ENCODE data around the gene CCDC196. TPM values are rescaled to one million over a fixed set of nuclear protein-coding genes. Genes with fewer than 3 reads are reported as not detected.
"Not testable (repeated sequence)": the region's sequence is repeated elsewhere in the genome, so short reads cannot be mapped to it uniquely, and the experiment has no call there.

The CCDC196 gene
- total RNA-seq, 1 experiment from 2014 or later: not detected

DNA sequence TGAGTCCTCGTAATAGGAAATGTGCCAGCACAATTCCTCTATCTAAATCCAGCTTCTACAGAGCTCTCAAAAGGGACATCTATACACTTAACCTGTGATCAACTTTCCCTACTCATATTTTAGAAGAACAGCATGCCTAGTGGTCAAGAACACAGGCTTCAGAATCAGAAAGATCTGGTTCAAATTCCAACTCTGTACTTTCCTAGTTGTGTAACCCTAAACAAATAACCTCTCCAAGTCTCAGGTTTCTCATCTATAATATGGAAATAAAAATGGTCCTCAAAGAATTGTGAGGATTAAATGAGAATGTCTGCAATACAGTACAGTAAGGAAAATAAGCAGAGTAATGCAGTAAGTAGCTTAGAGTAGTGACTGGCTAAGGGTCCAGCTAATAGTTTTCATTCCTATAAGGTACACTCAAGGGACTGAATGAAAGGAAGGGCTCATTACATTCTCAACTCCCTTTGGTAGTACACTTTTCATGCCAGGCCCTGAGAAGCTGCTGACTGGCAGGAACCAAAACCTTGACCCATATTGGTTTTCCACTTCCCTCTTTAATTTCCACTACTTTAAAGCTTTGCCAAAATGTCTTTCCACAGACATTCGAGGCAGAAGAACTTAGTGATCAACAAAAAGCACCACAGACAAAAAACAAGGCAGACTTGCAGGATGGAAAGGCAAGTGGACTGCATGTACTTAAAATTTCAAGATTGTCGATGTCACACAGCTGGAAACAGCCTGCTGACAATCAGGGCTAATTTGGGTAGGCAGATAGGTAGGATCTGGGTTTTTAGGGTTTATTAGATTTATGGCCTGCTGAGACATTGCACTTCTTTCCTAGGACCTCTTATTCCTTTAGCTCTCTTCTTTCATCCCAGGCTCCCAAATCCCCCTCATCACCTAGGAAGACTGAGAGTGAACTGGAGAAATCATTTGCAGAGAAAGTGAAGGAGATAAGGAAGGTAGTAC lies 4.3 kb downstream of the CCDC196 start:
- DNase-seq (ENCODE audit: low read depth): no peak
- in situ Hi-C loops (cut with HindIII; ENCODE audit: low pct_unique_long_range_greater_than_20kb, low sequenced_read_pairs): no loop called here

- in situ Hi-C loops (cut with HindIII; ENCODE audit: low pct_unique_long_range_greater_than_20kb, low sequenced_read_pairs): no loop called here
- DNase-seq (ENCODE audit: low read depth): no peak
Measured at GRCh38 chr14:66493750-66494149, 7.6 kb downstream of the CCDC196 start.

GRCh38 chr14:66495218-66496098 lies 9.3 kb downstream of the CCDC196 start:
- peak; percentile 37 for DNase-seq (ENCODE audit: low read depth)
- in situ Hi-C loops (cut with HindIII; ENCODE audit: low pct_unique_long_range_greater_than_20kb, low sequenced_read_pairs): no loop called here

- in situ Hi-C loops (cut with HindIII; ENCODE audit: low pct_unique_long_range_greater_than_20kb, low sequenced_read_pairs): no loop called here
- no peak for DNase-seq (ENCODE audit: low read depth)
Measured at GRCh38 chr14:66496188-66496807, 10.1 kb downstream of the CCDC196 start.

DNA sequence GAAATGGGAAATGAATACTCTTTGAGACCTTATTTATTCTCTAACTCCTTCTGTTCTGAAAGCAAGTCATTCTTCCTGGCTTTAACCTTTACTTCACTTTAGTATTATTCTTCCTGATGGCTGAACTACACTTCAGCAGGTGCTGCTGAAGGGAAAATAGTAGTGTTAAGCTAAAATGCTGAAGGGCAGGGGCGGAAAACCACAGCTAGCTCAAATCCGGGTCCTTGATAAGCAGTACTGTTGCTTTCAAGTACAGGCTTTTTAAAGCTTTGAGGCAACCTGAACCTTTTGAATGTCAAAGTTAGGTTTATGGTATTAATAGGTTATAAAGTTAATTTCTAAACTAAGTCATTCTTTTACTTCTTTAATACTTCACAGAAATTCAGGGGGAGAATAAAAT lies 10.7 kb downstream of the CCDC196 start:
- in situ Hi-C loops (cut with HindIII; ENCODE audit: low pct_unique_long_range_greater_than_20kb, low sequenced_read_pairs): no loop called here
- DNase-seq (ENCODE audit: low read depth): no peak

- in situ Hi-C loops (cut with HindIII; ENCODE audit: low pct_unique_long_range_greater_than_20kb, low sequenced_read_pairs): no loop called here
- DNase-seq (ENCODE audit: low read depth): no peak
Measured at GRCh38 chr14:66498311-66498710, 12.1 kb downstream of the CCDC196 start.

DNA sequence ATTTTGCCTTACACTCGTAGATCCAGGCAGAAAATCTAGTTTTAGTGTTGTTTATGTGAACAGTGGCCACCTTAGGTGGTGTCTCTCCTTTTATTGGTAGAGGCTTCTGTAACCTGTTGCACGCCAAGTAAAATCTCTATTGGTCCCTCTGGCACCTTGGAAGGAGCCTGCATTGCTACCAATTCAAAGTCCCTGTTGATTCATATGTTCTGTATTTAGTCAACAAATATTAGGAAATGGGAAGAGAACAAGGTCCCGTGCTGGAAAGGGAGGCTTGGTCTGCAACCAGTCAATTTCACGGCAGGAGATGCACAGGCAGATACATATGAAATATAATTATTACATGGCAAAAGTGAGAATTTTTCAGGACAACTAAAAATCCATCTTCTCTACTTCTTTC lies 15.4 kb downstream of the CCDC196 start:
- no peak for DNase-seq (ENCODE audit: low read depth)
- in situ Hi-C loops (cut with HindIII; ENCODE audit: low pct_unique_long_range_greater_than_20kb, low sequenced_read_pairs): no loop called here

DNA sequence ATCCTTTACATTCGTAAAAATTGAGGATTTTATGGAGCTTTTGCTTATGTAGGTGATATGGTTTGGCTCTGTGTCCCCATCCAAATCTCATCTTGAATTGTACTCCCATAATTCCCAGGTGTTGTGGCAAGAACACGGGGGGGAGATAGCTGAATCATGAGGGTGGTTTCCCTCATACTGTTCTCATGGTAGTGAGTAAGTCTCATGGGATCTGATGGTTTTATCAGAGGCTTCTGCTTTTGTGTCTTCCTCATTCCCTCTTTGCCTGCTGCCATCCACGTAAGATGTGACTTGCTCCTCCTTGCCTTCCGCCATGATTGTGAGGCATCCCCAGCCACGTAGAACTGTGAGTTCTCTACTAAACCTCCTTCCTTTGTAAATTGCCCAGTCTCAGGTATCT lies 16.7 kb downstream of the CCDC196 start:
- in situ Hi-C loops (cut with HindIII; ENCODE audit: low pct_unique_long_range_greater_than_20kb, low sequenced_read_pairs): not testable (repeated sequence)

GRCh38 chr14:66503532-66503931 lies 17.4 kb downstream of the CCDC196 start:
- peak; percentile 25 for DNase-seq (ENCODE audit: low read depth)
- in situ Hi-C loops (cut with HindIII; ENCODE audit: low pct_unique_long_range_greater_than_20kb, low sequenced_read_pairs): no loop called here

More for the DNA sequence above, 16.7 kb downstream of the CCDC196 start:
- not testable (repeated sequence) for DNase-seq (ENCODE audit: low read depth)

GRCh38 chr14:66507181-66507721 lies 21.1 kb downstream of the CCDC196 start:
- peak; percentile 14 for DNase-seq (ENCODE audit: low read depth)
- in situ Hi-C loops (cut with HindIII; ENCODE audit: low pct_unique_long_range_greater_than_20kb, low sequenced_read_pairs): no loop called here

DNA sequence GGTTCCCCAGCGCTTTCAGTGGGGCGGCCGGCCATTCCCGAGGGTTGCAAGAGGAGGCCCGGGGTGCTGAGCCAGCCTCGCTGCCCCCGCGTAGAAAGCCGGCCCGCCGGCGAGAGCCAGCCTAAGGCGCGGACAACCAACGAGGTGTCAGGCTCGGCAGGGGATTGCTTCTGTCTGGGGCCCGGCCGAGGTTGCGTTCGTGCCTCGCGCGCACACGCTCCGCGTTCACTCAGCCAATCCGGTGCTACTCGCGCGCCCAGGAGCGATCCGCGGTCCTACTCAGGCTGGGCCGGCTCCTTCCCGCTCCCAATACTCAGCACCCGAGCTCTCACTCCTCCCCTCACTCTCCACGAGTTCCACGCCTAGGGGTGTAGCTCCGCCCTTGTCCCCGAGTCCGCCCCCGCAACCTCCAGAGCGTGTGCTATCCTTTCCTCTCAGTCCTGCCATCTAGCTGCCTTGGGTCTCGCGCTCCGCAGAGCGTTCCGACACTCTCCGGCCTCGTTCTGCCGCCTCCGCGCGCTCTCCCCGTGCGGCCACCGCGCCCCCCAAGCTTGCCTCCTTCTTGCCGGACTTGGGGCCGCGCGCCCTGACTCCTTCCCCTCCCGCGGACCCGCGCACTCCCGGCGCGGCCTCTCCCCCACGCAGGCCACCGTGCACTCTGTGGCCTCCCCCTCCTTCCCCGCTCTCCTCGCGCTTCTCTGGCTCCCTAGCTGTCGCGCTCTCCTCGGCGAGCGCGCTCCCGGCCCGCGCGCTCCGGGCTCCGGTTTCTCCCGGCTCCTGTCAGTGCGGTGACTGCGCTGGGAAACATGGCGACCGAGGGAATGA lies 21.8 kb downstream of the CCDC196 start, which contains the start of gene GPHN:
Gene GPHN (plus strand): TSS at position 426 of the 825 bp plus-strand sequence.
- in situ Hi-C loops (cut with HindIII; ENCODE audit: low pct_unique_long_range_greater_than_20kb, low sequenced_read_pairs): no loop called here
- peak; percentile 97 for DNase-seq (ENCODE audit: low read depth)

DNA sequence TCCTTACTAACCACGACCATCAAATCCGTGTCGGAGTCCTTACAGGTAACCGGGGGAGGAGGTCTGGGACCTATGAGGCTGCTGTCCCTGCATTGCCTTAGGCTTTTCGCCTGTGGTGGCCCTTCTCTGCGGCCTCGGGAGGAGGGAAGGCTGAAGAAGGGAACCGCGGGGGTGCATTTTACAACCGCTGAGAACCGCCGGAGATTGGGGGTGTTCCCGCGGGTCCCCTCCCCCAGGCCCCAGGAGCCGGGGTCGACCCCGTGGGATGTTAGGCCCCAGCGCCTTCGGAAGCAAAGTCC lies 22.3 kb downstream of the CCDC196 start:
- DNase-seq (ENCODE audit: low read depth): no peak
- in situ Hi-C loops (cut with HindIII; ENCODE audit: low pct_unique_long_range_greater_than_20kb, low sequenced_read_pairs): no loop called here

DNA sequence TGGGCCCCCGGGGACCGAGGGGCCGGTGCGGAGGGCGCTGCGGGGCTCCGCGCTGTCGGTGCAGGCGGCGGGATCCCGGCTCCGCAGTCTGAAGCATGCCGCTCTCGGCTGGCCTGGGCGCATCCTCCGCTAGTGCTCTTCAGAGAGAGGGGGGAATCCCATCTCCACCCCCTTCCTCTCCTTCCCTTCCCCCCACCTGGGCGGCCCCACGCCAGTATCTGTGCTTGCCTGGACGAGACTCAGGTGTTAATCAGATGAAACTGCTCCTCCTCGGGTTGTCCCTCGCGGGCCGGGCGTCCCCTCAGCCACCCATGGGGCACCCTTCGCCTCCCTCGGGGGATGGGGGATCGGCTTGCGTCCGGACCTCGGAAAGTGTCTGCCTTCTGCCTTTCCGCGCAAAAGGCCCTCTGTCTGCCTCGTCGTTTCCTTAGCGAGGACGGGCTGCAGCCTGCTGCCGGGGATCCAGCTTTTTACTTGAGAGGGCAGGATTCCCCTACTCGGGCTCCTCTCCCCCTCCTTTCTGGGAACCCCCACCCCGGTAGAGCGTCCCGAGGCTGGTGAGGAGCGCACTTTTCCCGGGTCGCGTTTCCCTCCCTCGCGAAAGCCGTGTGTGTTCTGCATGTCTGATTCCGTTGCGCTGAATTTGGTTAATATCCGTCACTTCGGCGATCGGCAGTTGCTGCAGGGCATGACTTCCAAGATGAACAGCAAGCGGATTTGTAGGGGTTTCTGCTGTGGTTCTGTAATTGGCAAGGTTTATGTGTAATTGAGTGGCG lies 22.9 kb downstream of the CCDC196 start:
- in situ Hi-C loops (cut with HindIII; ENCODE audit: low pct_unique_long_range_greater_than_20kb, low sequenced_read_pairs): no loop called here
- peak; percentile 26 for DNase-seq (ENCODE audit: low read depth)

- DNase-seq (ENCODE audit: low read depth): no peak
- in situ Hi-C loops (cut with HindIII; ENCODE audit: low pct_unique_long_range_greater_than_20kb, low sequenced_read_pairs): no loop called here
Measured at GRCh38 chr14:66509874-66510273, 23.7 kb downstream of the CCDC196 start.

- DNase-seq (ENCODE audit: low read depth): no peak
- in situ Hi-C loops (cut with HindIII; ENCODE audit: low pct_unique_long_range_greater_than_20kb, low sequenced_read_pairs): no loop called here
Measured at GRCh38 chr14:66511849-66512248, 25.7 kb downstream of the CCDC196 start.

DNA sequence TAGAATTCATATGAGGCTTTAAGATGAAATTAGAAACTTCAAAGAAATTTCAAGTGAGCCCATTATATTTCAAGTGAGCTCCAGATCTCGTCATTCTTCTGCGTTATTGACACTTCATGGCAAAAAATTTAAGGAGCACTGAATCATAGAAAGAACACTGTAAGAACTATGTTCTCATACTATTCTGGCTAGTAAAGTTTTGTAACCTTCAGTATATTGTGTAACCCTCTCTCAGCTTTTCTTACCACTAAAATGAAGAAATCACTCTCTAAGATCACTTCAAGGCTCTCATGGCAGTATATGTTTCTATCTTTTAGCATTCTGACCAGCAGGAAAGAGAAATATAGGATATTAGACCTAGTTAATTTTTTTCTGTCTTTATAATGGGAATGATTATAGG lies 28.0 kb downstream of the CCDC196 start:
- no peak for DNase-seq (ENCODE audit: low read depth)
- in situ Hi-C loops (cut with HindIII; ENCODE audit: low pct_unique_long_range_greater_than_20kb, low sequenced_read_pairs): no loop called here

DNA sequence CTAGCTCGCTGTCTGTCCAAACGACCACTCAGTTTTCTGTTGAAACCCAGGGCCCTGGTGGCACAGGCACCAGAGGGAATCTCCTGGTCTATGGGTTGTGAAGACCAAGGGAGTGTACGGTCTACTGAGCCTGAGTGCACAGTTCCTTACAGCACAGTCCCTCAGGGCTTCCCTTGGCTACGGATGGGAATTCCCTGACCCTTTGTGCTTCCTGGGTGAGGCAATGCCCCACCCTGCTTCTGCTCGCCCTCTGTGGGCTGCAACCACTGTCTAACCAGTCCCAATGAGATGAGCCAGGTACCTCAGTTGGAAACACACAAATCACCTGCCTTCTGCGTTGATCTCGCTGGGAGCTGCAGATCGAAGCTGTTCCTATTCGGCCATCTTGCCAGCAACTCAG lies 44.4 kb downstream of the CCDC196 start:
- DNase-seq (ENCODE audit: low read depth): peak; percentile 12
- in situ Hi-C loops (cut with HindIII; ENCODE audit: low pct_unique_long_range_greater_than_20kb, low sequenced_read_pairs): no loop called here

Data from Caki2 (cell line).